NCI-H524 treated with DMSO at 0.1 percent for 48 hours (cell line): ENCODE data around the gene PLCXD3.

Experiments
- DNase-seq: peaks from one replicate; lab custom pipeline; 2025; lab: John Stamatoyannopoulos, UW

Gene PLCXD3

GRCh38 chr5:41281215-41281810 lies 229.1 kb downstream of the PLCXD3 start:
- DNase-seq = no peak

DNA sequence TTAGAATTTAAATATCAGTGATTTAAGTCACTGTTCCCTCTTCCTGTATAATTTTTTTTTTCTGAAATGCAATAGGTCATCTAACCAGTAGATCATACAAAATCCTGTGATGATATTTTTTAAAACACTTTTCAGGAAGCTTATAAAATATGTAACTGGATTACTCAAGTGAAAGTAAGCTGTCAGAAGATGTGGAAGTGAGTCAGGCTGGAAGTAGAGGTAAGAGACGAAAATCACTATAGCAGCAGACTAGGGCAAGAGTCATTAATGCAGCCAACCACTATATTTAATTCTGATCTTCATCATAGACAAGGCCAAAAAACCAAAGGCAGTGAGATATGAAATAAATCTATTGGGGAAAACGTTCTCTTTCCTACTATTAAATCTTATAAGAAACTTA lies 231.4 kb downstream of the PLCXD3 start:
- no peak for DNase-seq

DNA sequence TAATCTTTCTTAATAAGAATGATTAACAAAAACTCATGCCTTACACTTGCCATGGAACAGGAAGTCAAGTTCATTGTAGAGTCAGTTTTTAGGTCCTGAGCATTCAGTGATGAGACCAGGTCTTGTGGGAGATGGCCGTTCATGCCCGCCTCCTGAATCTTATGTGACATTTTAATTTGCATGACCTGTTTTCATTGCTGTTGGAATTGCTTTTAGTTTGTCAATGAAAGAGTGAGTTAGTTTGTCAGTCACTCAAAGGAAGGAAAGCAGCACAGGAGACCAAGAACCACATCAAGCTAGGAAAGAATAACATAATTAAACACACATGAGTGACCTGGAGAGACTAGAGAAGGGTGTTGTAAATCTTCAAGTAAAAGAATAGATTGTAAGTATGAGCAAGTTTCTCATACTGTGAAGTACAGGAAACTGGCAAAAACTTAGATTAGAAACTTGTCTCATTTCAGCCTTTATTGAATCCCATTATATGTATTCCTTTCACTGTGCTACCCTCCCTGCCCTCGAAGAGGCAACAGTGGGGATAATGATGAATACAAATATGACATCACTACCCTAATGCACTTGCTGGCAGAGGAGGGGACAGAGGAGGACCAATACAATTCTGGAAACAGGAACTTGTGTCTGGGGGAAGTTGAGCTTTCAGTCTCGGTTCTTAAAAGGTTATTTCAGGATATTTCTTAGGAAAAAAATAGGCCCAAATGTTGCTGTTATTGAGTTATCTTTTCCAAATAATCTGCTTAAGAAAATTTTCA lies 232.7 kb downstream of the PLCXD3 start:
- no peak for DNase-seq

DNA sequence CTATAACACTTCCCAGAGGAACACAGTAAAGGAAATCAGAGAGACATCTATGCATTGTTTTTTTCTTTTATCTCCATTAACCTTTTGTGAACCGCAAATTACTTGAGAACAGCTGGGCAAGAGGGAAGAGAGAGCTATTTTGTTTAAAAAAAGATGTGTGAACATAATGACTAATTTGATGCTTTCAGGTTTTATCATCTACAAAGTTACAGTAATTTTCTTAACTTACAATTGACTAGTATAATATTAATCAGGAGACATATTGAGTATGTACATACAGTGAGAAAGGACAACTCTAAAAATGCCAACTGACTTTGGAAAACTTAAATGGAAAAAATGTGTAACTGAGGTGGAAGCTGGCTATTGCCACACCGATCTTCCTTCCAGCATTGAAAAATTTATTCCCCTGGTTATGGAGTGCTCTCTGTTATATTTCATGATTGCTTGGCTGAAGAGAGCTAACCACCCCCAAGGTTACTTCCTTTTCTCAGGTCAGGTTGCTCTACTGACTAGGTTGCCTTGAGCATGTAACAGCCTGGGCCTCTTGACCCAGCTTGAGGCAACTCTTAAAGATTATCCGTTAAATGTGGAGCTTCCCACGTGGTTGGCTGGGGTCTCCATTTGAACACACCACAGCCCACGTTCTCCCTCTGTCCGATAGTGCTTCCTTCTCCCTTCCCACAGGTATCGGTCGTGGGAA lies 234.4 kb downstream of the PLCXD3 start:
- no peak for DNase-seq

- DNase-seq = no peak
These were observed 239.8 kb downstream of the PLCXD3 start for GRCh38 chr5:41270423-41271251.

- no peak for DNase-seq
These were observed 241.5 kb downstream of the PLCXD3 start for GRCh38 chr5:41268894-41269293.

DNA sequence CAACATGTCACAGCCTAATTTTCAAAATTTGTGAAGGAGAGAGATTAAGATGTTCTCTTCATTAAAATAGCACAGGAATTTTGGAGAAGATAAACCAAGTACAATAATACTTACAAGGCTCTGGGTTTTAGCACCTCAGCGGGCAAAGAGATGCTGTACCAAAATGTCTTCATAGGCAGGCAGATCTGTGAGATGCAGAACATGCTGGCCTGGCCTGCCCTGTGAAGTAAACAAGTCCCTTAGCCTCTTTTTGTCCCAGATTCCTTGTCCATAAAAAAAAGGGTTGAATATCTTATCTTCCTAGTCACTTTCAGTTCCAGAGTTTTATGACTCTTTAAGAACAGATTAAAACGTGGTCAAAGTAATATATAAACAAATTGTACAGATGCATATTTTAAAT lies 244.0 kb downstream of the PLCXD3 start:
- DNase-seq = no peak

DNA sequence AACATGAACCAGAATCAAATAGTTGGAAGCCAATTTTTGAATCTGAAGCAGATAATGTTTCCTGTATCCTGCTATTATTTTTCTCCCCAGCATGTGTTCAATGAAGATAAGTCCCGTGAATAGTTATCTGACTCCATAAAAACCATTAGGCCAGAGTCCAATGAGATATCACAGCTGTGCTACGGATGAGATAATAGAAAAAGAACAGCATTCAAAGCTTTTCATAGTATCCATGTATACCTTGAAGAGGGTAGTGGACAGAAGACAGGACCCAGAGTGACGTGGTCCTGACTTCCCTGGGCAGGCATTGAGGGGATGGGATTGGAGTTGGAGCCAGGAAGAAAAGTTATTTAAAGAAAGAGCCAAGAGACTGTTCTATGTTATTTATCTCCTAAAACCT lies 246.4 kb downstream of the PLCXD3 start:
- no peak for DNase-seq

GRCh38 chr5:41263335-41263734 lies 247.1 kb downstream of the PLCXD3 start:
- no peak for DNase-seq
